PC-3 (cell line): ENCODE data around the gene ETV6. TPM values are rescaled to one million over a fixed set of nuclear protein-coding genes. Genes with fewer than 3 reads are reported as not detected.

Experiments
- ATAC-seq: fragments of 200-7000 bp; cut with Tn5 transposase; 2 replicates; pipeline ENCODE4 v1.9.1; 2020; ENCODE audit warnings: mild to moderate bottlenecking, moderate library complexity
- BruUV-seq: library from RNA; stranded (reverse); fragments of 400-500 nt; replicated peaks from 2 replicates; lab custom pipeline; 2021; lab: Mats Ljungman, UMichigan
- CTCF ChIA-PET: fragments of 300-600 bp; sonication (Branson Sonifier 250); formaldehyde crosslinking; loops from one replicate; lab custom pipeline; 2022; ENCODE audit warnings: antibody characterized with exemption; lab: Charles Lee
- POLR2A ChIA-PET: fragments of 300-600 bp; sonication (Branson Sonifier 250); formaldehyde crosslinking; loops from one replicate; lab custom pipeline; 2022; ENCODE audit warnings: antibody characterized with exemption; ENCODE audit not compliant: unreplicated experiment; lab: Charles Lee
- DNase-seq: peaks from one replicate; pipeline ENCODE4 v3.0.0-alpha.2; 2015
- H2AFZ ChIP-seq: fragments of 300-600 bp; sonication (generic); 2 replicates; pipeline ENCODE4 v1.6.0; 2016; ENCODE audit warnings: antibody characterized with exemption, low read length
- H3F3A ChIP-seq: fragments of 300-600 bp; sonication (generic); one replicate; pipeline ENCODE4 v1.6.0; 2017; ENCODE audit warnings: antibody characterized with exemption, low read length, control low read depth, mild to moderate bottlenecking; ENCODE audit not compliant: unreplicated experiment
- H3K27ac ChIP-seq: fragments of 300-600 bp; sonication (generic); 2 replicates; pipeline ENCODE4 v1.5.1; 2016; ENCODE audit warnings: mild to moderate bottlenecking, low read length
- H3K27me3 ChIP-seq: fragments of 300-600 bp; sonication (generic); 2 replicates; pipeline ENCODE4 v1.6.1; 2016; ENCODE audit warnings: low read length, mixed read lengths
- H3K36me3 ChIP-seq: fragments of 300-600 bp; sonication (generic); 2 replicates; pipeline ENCODE4 v1.6.1; 2016; ENCODE audit warnings: low read depth, mixed run types, low read length, mixed read lengths
- H3K4me1 ChIP-seq: fragments of 300-600 bp; sonication (generic); 2 replicates; pipeline ENCODE4 v1.5.1; 2016; ENCODE audit warnings: low read length; ENCODE audit not compliant: insufficient read depth
- H3K4me2 ChIP-seq: fragments of 300-600 bp; sonication (generic); 2 replicates; pipeline ENCODE4 v1.6.0; 2016; ENCODE audit warnings: low read length
- H3K4me3 ChIP-seq: fragments of 300-600 bp; sonication (generic); 2 replicates; pipeline ENCODE4 v1.5.1; 2016; ENCODE audit warnings: mild to moderate bottlenecking, low read length, mixed read lengths
- H3K79me2 ChIP-seq: fragments of 300-600 bp; sonication (generic); 2 replicates; pipeline ENCODE4 v1.6.1; 2017; ENCODE audit warnings: low read length, mixed read lengths
- H3K9ac ChIP-seq: fragments of 300-600 bp; sonication (generic); 2 replicates; pipeline ENCODE4 v1.6.0; 2016; ENCODE audit warnings: mild to moderate bottlenecking, low read length
- H3K9me2 ChIP-seq: fragments of 300-600 bp; sonication (generic); replicated peaks from 2 replicates; pipeline ENCODE4 v1.6.1; 2016; ENCODE audit warnings: mixed run types, low read length, mixed read lengths
- H3K9me3 ChIP-seq: fragments of 300-600 bp; sonication (generic); 2 replicates; pipeline ENCODE4 v1.6.1; 2016; ENCODE audit warnings: low read length, mixed read lengths
- H4K20me1 ChIP-seq: fragments of 300-600 bp; sonication (generic); 2 replicates; pipeline ENCODE4 v1.6.1; 2016; ENCODE audit warnings: low read length, mixed read lengths
- EZH2 ChIP-seq: fragments of 300-600 bp; sonication (generic); IDR thresholded peaks from one replicate; pipeline ENCODE4 v1.6.1; 2017; ENCODE audit warnings: antibody characterized with exemption, mild to moderate bottlenecking, low read length; ENCODE audit not compliant: unreplicated experiment
- EZH2phosphoT487 ChIP-seq: fragments of 300-600 bp; sonication (generic); IDR thresholded peaks from 2 replicates; pipeline ENCODE4 v1.6.1; 2018; ENCODE audit warnings: mild to moderate bottlenecking, antibody characterized with exemption, low read length, borderline replicate concordance
- intact Hi-C: fragments of 100-400 bp; cut with micrococcal nuclease; formaldehyde crosslinking; loops from 2 replicates; pipeline ENCODE4 v1.9.0; 2023
- total RNA-seq: library from RNA; depleted of rRNA; stranded (reverse); fragments of >200 nt; gene quantifications from 2 replicates; pipeline ENCODE4 v1.2.3, GENCODE V29; 2014
- TF ChIP-seq, protein P1 (sequence below): fragments of 300-600 bp; sonication (generic); conservative IDR thresholded peaks from 2 replicates; pipeline ENCODE4 v1.5.1; 2017; ENCODE audit warnings: antibody characterized with exemption, low read depth, mild to moderate bottlenecking, low read length

The ETV6 gene
- total RNA-seq, 1 experiment from 2014 or later: 5.0 TPM

GRCh38 chr12:11826574-11826973 lies 177.1 kb downstream of the ETV6 start:
- intact Hi-C loops: no loop called here
- no peak overlapping the region for H2AFZ ChIP-seq
- ChIA-PET CTCF (no interaction called here), POLR2A (no interaction called here)
- no peak overlapping the region for H3K4me2 ChIP-seq
- no peaks in the 10 kb centered on the region for H4K20me1 ChIP-seq
- ATAC-seq (no peak), DNase-seq (no peak)
- H3K27me3 ChIP-seq: no peaks in the 10 kb centered on the region
- no peak overlapping the region for H3K9ac ChIP-seq
- H3K9me2 ChIP-seq: no peaks in the 10 kb centered on the region
- no peaks in the 10 kb centered on the region for H3K36me3 ChIP-seq
- no peaks in the 10 kb centered on the region for H3K4me1 ChIP-seq
- no peak overlapping the region for H3K4me3 ChIP-seq
- H3F3A ChIP-seq: no peaks in the 10 kb centered on the region
- BruUV-seq: no TSS peak
- no peaks in the 10 kb centered on the region for H3K9me3 ChIP-seq
- H3K79me2 ChIP-seq: no peaks in the 10 kb centered on the region
- H3K27ac ChIP-seq: no peak overlapping the region
- no peak for TF ChIP-seq EZH2

DNA sequence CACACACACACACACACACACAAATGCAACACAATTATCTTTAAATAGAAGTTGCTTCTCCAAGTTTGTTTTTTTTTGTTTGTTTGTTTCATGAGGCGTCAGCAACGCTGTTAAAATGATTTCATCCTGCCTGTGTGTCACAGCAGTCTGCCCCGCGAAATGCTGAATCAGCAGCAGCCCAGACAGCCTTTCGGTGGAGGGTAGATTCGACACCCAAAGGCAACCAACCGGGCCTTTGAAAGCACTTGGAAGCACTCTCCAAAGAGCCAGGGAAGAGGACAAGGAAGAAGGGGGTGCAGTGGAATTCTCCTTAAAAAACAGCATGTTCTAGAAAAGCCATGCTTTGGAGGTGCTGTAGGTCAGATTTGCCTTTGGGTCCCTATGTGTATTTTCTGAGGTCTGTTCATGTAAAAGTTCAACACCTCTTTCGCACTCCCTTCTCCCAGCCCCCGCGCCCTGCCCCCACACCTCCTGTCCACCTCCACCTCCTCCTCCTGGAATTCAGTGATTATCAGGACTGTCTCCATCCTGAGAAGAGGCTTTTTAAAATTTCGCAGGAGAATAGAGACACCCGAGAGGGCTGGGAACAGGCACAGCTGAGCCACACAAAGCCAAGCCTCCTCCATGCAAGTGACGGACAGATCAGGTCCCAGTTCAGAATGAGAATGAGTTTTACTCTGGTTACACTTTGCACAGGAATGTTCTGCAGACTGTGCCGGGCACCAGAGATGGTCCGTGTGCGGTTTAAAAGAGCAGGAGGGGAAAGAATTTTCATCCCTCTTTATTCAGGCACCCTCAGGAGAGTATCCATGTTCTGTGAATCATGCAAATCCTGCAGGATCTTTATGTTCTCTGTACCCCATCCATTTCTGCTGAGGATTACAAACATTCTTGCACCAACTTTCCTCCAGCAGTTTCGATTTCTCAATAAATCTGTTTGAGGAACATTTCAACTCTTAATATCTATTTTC lies 177.9 kb downstream of the ETV6 start:
- no TSS peak for BruUV-seq
- intact Hi-C loops: no loop called here
- DNase-seq: no peak

GRCh38 chr12:11829764-11830194 lies 180.3 kb downstream of the ETV6 start:
- no peaks in the 10 kb centered on the region for H3K9me2 ChIP-seq
- H3K27me3 ChIP-seq: no peaks in the 10 kb centered on the region
- no peak overlapping the region for H2AFZ ChIP-seq
- no peaks in the 10 kb centered on the region for H4K20me1 ChIP-seq
- H3K36me3 ChIP-seq: no peaks in the 10 kb centered on the region
- no peak for TF ChIP-seq EZH2phosphoT487
- TF ChIP-seq EZH2: no peak
- TF ChIP-seq, protein P1, sequence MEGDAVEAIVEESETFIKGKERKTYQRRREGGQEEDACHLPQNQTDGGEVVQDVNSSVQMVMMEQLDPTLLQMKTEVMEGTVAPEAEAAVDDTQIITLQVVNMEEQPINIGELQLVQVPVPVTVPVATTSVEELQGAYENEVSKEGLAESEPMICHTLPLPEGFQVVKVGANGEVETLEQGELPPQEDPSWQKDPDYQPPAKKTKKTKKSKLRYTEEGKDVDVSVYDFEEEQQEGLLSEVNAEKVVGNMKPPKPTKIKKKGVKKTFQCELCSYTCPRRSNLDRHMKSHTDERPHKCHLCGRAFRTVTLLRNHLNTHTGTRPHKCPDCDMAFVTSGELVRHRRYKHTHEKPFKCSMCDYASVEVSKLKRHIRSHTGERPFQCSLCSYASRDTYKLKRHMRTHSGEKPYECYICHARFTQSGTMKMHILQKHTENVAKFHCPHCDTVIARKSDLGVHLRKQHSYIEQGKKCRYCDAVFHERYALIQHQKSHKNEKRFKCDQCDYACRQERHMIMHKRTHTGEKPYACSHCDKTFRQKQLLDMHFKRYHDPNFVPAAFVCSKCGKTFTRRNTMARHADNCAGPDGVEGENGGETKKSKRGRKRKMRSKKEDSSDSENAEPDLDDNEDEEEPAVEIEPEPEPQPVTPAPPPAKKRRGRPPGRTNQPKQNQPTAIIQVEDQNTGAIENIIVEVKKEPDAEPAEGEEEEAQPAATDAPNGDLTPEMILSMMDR: no peak
- H3K4me2 ChIP-seq: no peak overlapping the region
- no peak overlapping the region for H3K4me3 ChIP-seq
- no peaks in the 10 kb centered on the region for H3K79me2 ChIP-seq
- no peak overlapping the region for H3K9ac ChIP-seq
- H3K27ac ChIP-seq: no peak overlapping the region
- H3K4me1 ChIP-seq: peaks cover 18% of the 10 kb centered on the region
- ATAC-seq: no peak
- H3K9me3 ChIP-seq: no peaks in the 10 kb centered on the region
- no peaks in the 10 kb centered on the region for H3F3A ChIP-seq
- DNase-seq: no peak
- ChIA-PET POLR2A (interaction anchor here (0.6 kb wide), 1 partner anchor 112 kb away, joined by 5 read pairs; no protein-coding TSS in a partner anchor), CTCF (no interaction called here)
- intact Hi-C loops: no loop called here
- BruUV-seq: no TSS peak

More for the DNA sequence above, 177.9 kb downstream of the ETV6 start:
- no peak overlapping the region for H3K4me3 ChIP-seq
- ATAC-seq: no peak
- H3K9ac ChIP-seq: no peak overlapping the region
- H4K20me1 ChIP-seq: no peaks in the 10 kb centered on the region
- TF ChIP-seq, protein P1: no peak
- no peak for TF ChIP-seq EZH2phosphoT487
- no peak overlapping the region for H3K4me2 ChIP-seq
- ChIA-PET CTCF (no interaction called here), POLR2A (no interaction called here)
- H3K9me3 ChIP-seq: no peaks in the 10 kb centered on the region
- no peaks in the 10 kb centered on the region for H3K4me1 ChIP-seq
- H3K27ac ChIP-seq: no peak overlapping the region
- no peaks in the 10 kb centered on the region for H3K36me3 ChIP-seq
- no peaks in the 10 kb centered on the region for H3K9me2 ChIP-seq
- H3F3A ChIP-seq: no peaks in the 10 kb centered on the region
- no peaks in the 10 kb centered on the region for H3K27me3 ChIP-seq
- no peaks in the 10 kb centered on the region for H3K79me2 ChIP-seq
- H2AFZ ChIP-seq: no peak overlapping the region
